ENCODE data around the gene KCNIP4.

DNA sequence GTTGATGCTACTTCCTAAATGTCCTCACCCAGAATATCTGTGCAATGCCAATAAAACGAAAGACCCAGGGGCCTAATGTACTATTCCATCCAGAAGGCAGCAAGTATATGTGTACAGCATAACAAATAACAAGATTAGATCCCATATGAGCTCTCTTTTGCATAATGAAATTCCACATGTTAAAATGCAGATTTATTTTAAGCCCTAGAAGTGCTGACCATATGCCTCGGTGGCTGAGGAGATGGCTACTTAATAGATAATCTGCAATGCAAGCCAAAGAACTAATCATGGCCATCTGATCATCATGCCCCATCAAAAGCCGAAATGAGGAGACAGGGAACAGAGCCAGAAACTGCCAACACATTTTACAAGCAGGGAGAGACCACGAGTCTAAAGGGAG is 293.5 kb downstream of the KCNIP4 start:
- TF ChIP-seq ZNF274 (IDR thresholded peaks at IDR 0.05; ENCODE audit: low read depth, low read length), result no peak
- TF ChIP-seq YY1 (IDR thresholded peaks at IDR 0.05; ENCODE audit: insufficient read depth, insufficient read length), result no peak
- TF ChIP-seq SUZ12 (IDR thresholded peaks at IDR 0.05; ENCODE audit: extremely low read depth, insufficient read depth, insufficient read length), result no peak
